Activated gamma-delta T cell treated with Interleukin-2 at 50 U/mL for 16 hours (primary cell): ENCODE data around the gene MALT1.
"Not testable (repeated sequence)": the region's sequence is repeated elsewhere in the genome, so short reads cannot be mapped to it uniquely, and the experiment has no call there.

Experiments used
- DNase-seq: peaks from one replicate; pipeline ENCODE4 v3.0.0-alpha.2; 2020

The MALT1 gene

DNA sequence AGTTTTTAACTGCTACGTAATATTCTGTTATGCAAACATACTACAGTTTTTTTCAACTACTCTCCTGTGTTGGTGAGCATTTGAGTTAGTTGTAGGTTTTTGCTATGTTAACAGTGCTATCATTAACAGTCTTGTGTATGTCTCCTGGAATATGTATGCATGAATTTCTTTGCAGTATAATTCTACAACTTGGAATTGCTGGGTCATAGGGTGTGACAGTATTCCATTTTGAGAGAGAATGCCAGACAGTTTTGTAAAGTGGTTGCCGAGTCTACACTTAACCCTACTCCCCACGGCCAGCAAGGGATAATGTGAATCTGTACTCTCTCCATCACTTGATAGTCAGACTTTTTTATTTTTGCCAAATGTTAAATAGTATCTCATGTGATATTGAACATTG is 67.1 kb downstream of the MALT1 start:
- DNase-seq: no peak

DNA sequence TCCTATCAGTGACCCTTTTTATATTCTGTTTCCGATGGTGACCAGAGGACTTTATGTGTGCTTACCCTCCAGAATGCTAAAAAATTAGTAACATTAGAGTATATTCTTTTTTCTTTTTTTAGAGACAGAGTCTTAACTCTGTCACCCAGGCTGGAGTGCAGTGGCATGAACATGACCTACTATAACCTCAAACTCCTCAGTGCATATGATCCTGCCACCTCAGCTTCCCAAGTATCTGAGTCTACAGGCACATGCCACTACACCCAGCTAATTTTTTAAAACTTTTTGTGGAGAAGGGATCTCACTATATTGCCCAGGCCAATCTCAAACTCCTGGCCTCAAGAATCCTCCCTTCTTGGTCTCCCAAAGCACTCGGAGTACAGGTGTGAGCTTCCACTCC is 74.6 kb downstream of the MALT1 start:
- DNase-seq: no peak

DNA sequence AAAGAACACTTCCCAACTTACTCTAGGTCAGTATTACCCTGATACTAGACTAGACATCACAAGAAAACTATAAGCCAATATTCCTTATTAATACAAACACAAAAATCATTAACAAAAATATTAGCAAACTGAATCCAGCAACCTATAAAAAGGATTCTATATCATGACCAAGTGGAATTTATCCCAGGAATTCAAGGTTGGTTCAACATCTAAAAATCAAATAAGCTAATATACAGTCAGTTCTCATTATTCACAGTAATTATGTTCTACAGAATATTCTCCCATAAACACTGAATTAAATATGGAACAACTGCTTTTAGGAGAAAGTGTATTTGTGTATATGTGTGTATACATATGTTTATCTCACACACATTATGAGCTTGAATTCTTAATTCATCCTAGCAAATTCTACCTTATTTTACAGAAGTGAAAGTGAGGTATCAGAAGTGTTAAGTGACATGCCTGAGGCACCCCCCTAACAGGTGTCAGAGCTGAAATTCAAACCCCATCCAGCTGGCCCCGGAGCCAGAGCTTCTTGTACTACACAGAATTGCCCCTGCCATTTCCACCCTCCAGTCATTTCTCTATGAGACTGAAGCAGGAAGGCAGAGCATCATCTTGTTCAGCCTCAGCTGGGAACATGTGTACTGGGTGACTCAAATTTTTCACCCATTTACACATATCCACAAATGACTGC is 77.8 kb downstream of the MALT1 start:
- no peak for DNase-seq

DNA sequence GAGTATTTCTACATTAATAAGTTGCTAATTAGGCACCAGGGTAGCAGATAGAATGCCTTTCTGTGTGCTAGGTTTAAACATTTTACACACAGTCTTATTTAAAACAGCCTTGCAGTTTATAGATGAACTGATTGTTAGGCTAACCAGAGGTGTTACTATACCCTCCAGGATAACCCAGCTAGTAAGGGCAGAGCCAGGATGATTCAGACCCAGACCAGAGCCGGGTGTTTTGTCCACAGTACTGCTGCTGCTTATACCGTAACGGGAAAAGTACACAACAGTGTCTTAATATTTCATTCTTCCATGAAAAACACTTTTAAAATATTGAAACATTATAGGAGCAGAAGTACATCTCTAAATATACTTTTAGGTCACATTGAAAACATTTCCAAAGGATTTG is 82.7 kb downstream of the MALT1 start:
- DNase-seq: no peak

DNA sequence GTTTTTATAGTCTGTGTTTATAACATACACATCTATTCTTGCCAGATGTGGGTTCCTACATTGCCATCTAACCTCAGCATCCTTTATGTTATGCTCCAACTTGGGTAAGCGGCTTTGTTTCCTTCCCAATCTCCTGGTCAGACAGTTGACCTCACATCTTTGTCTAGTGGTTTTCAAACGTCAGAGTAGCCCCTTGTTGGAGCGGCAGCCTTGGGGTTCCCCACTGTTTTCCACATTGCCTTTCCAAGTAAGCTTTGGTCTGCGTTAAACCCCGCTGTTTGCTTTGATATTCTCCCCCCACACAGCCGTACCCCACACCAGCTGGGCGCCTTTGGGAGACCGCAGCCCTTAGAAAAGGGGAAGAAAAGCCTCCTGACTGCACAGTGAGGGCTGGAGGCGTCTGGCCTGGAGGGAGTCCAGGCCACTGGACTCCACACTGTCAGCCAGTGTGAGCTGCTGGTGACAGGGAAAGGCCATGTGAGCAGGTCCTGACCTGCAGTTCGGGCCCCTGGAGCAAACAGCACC is 83.3 kb downstream of the MALT1 start:
- DNase-seq: no peak

DNA sequence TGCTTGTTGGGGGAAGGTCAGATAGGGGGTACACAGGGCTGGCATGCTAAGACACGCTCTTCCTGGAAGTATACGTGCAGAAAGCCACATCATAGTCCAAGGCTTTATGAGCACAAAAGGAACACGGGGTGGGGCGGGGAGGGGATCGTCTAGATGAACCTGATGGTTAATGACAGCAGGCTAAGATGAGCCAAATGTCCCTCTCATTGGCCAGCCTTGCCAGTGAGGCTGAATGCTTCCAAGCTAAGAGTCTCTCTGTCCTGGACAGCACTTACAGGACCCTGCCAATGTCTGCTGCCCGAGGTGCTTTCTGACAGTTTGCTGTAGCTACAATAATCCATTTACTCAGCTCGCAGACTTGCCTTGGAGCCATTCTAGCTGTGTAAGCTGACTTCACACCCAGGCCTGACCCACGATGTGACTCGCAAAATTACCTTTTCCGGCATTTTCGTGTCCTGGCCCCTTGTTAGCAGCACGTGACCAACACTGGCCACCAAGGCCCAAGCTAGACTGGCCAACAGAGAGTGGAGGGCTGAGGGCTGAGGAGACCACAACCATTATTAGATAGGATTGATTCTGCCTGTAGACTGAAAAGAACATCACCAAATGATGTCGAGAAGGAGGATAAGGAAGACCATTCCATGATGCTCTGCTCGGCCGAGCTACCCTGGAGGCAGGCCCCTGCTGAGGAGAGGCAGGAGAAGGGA is 84.2 kb downstream of the MALT1 start:
- DNase-seq: no peak

DNA sequence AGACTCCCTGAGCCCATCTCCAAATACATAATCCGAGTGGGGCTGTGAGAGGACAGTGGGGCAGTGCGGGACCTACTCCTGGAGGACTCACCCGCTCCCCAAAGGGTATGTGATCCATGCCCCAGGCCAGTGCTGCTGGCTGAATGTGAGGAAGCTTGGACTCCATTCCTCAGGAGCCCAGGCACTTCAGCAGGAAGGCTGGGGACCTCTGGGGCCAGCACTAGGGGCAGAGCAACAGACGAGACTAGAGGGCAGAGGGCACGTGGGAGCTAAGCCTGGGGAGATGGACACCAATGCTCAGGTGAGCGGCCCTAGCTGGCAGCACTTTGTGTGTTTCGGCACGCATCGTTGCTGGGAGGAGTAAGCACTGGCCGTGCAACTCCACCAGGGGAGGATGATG is 84.9 kb downstream of the MALT1 start:
- no peak for DNase-seq

DNA sequence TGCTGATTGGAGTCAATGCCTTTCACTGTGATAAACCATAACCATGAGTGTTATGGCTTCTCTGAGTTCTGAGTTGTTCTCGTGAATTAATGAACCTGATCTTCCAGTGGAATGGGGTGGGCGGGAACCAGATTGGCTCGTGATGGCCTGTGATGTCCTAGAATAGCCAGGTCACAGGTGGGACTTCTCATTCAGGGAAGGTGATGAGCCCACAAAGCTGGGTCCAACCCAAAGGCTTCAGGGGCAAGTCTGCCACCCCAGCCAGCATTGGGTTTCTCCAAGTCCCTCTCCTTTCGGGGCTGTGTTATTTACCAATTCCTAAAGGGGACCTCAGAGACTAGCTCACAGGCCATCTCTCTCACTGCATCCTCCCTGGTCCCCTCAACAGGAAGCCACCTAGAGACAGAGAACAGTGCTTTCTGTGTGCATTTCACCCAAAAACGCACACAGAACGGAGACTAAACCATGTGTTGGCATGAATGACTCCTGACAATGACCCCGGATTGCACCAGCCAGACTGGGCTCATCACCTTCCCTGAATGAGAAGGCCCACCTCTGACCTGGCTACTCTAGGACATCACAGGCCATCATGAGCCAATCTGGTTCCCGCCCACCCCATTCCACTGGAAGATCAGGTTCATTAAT is 85.5 kb downstream of the MALT1 start:
- no peak for DNase-seq

DNA sequence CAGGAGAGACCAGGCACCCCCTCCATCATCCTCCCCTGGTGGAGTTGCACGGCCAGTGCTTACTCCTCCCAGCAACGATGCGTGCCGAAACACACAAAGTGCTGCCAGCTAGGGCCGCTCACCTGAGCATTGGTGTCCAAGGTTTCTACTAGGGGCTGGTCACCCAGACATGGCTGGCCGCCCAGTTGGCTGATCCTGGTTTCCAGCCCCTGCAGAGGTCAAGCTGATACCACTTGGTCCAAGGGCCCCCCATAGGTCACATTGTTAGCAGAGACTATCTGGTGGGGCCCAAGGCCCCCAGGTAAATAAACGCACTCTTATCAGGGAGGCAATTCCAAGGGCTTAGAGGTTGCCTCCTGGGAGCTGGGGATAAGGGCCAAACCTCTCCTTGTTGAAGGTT is 86.1 kb downstream of the MALT1 start:
- not testable (repeated sequence) for DNase-seq

DNA sequence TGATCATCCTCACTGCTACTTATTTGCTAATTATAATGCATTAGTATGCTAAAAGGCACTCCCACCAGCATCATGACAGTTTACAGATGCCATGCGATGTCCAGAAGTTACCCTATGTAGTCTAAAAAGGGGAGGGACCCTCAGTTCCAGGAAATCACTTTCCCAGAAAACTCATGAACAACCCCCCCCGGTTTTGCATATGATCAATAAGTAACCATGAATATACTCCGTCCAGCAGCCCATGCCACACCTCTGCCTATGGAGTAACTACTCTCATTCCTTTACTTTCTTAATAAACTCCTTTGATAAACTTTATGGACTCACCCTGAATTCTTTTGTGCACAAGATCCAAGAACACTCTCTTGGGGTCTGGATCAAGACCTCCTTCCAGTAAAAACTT is 86.8 kb downstream of the MALT1 start:
- DNase-seq: no peak

DNA sequence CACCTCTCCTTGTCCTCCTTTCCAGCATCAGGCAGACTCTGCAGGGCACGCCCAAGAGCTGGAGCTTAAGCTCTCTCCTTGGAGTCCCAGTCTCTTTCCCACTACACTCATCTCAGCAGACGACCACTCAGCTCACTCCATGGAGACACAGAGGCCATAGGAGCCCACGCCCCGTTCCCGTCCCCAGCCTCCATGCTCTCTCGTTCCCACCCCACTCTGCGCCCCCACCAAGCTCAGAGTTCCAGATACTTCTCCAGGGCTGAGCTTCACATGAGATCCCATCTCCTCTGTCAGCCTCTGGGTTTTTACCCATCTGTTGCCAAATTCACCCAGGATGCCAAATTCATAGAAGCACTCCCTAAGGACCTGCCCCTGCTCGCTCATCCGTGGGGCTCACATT is 87.3 kb downstream of the MALT1 start:
- DNase-seq: no peak

DNA sequence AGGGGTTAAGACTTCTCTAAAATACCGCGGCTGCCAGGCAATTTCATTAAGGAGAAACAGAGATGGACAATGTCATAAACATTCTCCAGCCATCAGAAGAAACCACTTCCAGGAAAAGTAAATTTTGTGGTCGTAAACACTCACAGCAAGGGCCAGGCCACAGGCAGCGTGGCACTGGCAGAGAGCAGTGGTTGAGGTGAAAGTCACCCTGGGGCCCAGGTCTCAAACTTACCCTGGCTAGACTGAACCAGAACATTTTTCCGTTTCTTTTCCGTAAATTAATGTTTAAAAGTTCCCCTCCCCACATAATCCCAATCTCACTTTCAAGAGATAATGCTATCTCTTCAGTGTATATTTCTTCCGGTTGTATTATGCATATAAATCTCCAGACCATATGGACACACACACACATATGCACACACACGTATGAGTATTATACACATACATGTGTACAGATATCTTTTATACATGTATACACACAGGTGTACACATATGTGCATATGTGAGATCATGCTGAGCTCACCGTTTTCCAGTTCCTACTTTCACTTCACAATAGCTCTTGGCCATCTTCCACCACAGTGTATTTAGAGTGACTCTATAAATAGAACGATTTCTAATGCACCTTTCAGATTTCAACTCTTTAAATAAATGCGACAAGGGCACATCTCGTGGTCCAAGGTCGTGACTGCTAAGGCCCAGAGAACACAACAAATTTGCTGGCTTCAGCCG is 90.1 kb downstream of the MALT1 start:
- DNase-seq: no peak

DNA sequence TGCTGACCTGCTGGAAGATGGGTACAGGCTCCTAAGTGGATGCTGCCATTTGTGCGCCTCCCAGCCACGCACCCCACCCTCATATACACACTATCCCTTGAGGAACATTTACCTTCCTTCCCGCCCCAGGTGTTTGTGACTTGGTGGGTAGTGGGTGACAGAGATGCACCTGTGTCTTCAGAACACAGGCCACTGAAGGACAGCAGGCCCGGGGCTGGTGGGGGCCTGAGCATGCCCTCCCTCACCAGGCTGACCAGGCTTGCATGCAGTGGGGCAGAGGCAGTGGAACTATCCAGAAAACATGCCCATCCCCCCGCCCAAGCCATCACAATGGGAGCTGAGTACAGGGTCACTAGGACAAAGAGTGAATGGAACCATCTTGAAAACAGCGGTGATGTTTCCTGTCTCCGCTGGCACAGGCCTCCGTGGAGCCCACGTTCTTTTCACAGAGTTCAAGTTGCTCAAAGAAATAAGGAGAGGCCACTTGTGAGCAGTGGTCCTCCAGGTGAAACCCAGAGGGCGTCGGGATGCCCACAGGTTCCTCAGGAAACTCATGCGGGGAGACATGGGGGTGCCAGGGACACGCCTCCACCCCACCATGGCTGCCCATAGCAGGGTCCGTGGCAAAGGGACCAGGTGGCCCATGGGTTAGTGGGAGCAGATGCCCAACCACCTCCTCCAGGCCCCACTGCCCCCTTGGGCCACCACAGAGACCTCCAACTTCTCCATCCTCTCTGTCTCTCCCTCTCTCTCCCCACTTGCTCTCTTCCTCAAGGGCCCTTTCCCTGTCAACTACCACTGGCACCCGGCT is 90.9 kb downstream of the MALT1 start:
- DNase-seq: no peak

DNA sequence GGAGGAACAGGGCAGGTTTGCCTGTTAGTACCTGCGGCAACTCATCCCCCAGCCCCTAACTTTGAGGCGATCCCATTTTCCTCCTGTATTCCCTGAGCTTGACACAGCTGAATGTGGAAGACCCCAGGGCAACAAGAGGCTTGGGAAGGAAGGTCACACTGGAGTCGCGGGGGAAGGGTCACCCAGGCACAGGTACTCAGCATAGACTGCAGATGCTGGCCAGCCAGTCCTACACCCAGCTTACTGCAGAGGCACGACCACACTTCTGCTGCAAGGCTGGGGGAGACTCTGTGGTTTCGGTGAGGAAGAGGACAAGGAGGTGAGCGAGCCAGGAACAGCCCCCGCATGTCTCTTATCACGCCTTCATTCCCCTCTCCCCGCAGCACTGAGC is 91.5 kb downstream of the MALT1 start:
- DNase-seq: no peak

DNA sequence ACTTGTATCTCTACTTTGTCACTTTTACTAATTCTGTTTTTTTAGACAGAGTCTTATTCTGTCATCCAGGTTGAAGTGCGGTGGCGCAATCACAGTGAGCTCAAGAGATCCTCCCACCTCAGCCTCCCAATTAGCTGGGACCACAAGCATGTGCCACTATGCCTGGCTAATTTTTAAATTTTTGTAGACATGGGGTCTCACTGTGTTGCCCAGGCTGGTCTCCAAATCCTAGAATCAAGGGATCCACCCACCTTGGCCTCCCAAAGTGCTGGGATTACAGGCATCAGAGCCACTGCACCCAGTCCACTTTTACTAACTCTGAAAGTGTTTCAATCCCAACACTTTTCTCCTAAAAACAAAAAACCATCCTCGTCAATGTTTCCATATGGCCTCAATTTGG is 94.9 kb downstream of the MALT1 start:
- DNase-seq: no peak

DNA sequence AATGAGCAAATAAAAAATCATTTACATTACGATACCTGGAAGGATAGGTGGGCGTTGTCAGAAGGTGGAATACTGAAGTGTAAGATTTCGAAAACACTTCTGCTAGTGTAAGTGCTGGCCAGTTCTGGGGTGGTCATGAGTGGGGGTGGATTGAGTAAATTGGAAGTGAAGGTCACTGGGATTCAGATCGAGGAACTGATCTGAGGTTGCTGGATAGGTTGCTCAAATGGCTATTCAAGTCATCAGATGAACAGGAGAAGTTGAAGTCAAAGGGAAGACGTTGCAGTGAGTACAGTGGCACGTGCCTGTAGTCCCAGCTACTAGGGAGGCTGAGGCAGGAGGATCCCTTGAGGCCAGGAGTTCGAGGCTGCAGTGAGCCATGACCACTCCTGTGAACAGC is 95.7 kb downstream of the MALT1 start:
- DNase-seq: no peak

DNA sequence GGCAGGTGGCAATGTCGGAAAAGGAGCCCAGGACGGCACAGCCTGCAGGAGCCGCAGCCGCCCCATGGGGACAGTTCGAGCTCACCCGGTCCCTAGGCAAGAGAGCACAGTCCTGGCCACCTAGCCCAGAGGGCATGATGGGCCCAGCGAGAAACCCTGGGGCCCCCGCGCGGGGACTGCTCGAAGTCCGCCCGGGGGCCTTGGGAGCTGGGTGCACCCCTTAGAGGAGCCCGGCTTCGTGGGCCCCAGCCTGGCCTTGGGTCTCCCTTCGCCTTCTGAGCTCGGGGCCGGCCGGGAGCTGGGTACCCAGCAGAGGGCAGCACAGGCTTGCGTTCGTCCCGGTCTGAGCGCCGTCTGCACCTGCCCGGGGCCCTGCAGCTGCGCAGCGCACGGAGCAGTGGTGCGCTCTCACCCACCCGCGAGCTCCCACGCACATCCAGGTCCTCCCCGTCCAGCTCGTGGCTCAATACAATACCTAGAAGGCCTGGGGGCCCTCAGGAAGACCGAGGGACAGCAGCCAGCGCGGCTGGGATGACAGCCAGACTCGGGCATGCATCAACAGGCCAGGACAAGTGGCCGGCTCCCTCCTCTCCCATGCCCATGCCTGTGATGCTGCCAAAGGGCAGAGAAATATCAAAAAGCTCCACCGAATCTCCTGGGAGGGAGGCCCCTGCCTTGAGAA is 97.2 kb downstream of the MALT1 start:
- DNase-seq: peak; percentile 62

DNA sequence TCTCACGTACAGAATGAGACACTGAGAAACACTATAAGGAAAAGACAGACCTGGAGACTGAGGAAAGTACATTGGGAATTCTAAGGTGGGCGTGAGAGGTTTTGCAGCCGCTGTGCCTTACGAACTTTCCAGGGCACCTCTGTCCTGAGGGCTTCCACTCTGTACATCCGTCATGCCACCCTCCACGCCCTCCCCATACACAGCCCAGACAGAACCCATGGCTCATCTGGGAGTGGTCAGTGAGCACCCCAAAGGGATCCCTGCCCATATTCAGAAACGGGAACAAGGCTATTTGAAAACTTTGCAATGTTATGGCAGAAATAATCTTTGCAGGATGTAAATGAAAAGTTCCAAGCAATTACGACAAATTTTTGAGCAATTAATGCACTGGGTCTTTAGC is 98.1 kb downstream of the MALT1 start:
- no peak for DNase-seq

DNA sequence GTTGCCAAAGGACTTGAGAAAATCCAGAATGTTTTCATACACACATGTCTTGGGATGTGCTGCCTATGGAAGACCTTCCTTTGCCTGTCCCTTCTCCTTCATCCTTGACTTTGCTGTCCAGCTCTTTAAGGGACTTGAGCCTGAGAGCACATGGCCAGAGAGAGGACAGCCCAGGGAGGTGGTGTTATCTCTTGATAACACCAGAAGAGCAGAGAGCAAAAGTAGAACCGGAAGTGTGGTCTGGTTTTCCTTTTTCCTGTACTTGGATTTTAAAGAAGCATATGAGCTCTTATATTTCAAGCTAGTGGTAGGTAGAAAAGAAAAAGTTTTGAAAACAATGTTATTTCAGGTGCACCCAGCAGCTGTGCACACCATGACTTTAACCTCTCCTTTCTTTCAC is 99.3 kb downstream of the MALT1 start:
- no peak for DNase-seq

DNA sequence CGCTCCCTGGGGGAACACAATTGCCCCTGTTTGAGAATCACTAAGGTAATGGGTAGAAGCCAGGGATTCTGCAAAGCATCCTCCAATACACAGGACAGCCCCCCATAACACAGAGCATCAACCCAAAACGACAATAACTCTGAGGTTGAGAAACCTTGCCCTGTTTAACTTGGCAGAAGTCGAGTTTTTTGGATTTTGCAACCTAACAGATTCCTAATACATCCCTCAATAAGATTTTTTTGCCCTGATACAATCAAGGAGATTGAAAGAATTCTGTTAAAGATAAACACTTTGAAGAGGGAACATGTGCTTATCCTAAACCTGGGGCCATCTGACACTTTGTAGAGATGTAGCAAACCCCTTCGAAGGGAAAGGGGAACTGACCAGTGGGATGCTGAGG is 100.9 kb downstream of the MALT1 start:
- DNase-seq: no peak

DNA sequence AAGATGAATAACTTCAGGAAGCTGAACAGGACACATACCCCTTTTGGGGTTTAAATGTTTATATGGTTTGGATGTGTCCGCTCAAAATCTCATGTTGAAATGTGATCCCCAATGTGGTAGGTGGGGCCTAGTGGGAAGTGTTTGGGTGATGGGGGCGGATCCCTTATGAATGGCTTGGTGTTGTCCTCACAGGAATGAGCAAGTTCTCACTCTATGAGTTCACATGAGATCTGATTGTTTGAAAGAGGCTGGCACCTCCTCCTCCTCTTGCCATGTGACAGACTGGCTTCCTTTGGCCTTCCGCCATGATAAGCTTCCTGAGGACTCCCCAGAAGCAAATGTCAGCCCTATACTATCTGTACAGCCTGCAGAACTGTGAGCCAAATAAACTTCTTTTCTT is 104.8 kb downstream of the MALT1 start:
- no peak for DNase-seq

DNA sequence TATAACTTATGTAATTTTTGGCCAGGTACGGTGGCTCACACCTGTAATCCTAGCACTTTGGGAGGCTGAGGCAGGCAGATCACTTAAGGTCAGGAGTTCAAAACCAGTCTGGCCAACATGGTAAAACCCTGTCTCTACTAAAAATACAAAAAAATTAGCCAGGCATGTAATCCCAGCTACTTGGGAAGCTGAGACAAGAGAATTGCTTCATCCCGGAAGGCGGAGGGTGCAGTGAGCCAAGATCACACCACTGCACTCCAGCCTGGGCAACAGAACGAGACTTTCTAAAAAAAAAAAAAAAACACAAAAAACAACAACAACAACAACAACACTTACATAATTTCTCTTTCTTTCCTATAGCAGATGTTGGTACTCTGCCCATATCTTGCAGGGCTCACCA is 105.3 kb downstream of the MALT1 start:
- not testable (repeated sequence) for DNase-seq
